Prostate gland (tissue), 2 donors: ENCODE measurements around the gene RAB1A.

ENCODE experiments used
- POLR2A ChIP-seq: fragments of 450-650 bp; IDR thresholded peaks from one replicate; pipeline ENCODE4 v1.6.1; 2016; ENCODE audit warnings: antibody characterized with exemption, mild to moderate bottlenecking
- TF ChIP-seq, protein P1 (sequence below), 4 experiments: fragments of 200-600 bp in 2 of 4; fragments of 450-650 bp in 2 of 4; sonication (generic) in 2 of 4; IDR thresholded peaks; 1 replicate in 3 of 4; 2 replicates in 1 of 4; pipeline ENCODE4 v1.5.1; 2016 to 2019; ENCODE audit warnings: antibody characterized with exemption in 4 of 4, mild to moderate bottlenecking in 2 of 4, moderate library complexity in 2 of 4

DNA sequence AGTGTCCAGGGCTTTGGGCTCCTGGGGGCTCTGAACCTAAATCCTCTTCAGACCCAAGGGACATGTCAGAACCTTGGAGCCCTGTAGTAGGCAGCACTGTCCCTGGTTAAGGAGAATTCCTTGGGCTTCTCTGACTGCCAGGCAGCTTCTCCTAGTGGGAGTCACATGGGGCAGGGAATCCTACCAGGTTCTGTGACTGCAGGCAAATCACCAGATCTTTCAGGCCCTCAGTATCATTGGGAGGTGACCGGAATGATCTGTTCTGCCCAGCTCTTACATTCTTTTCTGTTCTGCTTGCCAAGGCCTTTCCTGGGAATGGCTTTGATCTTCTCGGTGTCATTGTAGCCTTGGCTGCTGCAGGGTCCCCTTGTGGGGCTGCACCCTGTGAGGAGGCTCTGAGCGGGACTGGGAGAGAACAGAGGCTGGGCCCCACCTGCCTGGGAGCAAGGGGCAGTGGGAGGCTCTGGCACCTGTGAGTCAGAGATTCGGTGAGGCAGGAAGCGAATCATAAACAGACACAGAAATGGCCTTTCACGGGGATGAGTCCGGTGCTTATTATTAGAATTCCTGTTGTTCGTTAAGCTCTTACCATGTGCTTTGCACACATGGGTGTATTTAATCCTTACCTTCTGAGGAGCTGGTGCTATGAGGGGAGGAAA, 59.6 kb downstream of the RAB1A start:
- TF ChIP-seq, protein P1, sequence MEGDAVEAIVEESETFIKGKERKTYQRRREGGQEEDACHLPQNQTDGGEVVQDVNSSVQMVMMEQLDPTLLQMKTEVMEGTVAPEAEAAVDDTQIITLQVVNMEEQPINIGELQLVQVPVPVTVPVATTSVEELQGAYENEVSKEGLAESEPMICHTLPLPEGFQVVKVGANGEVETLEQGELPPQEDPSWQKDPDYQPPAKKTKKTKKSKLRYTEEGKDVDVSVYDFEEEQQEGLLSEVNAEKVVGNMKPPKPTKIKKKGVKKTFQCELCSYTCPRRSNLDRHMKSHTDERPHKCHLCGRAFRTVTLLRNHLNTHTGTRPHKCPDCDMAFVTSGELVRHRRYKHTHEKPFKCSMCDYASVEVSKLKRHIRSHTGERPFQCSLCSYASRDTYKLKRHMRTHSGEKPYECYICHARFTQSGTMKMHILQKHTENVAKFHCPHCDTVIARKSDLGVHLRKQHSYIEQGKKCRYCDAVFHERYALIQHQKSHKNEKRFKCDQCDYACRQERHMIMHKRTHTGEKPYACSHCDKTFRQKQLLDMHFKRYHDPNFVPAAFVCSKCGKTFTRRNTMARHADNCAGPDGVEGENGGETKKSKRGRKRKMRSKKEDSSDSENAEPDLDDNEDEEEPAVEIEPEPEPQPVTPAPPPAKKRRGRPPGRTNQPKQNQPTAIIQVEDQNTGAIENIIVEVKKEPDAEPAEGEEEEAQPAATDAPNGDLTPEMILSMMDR (IDR thresholded peaks at IDR 0.05) = no peak
- no peak for TF ChIP-seq POLR2A
